PFSK-1 (cell line): ENCODE results near the gene SYS1.

ENCODE experiments used
- POLR2AphosphoS5 ChIP-seq: IDR thresholded peaks from 2 replicates; pipeline ENCODE4 v1.6.1; 2012; ENCODE audit warnings: low read depth, mild to moderate bottlenecking, control low read depth, low read length, moderate library complexity
- REST ChIP-seq, 2 experiments: IDR thresholded peaks; 2 replicates each; pipeline versions ENCODE4 v1.6.1 to v1.8.0; 2011 to 2012; ENCODE audit warnings: low read depth in 2 of 2, low read length in 2 of 2, control low read depth in 1 of 2, inconsistent platforms in 1 of 2, mild to moderate bottlenecking in 1 of 2, moderate library complexity in 1 of 2; ENCODE audit not compliant: insufficient read depth in 1 of 2
- TAF1 ChIP-seq: IDR thresholded peaks from 2 replicates; pipeline ENCODE4 v1.6.1; 2012; ENCODE audit warnings: low read length, control low read depth, borderline replicate concordance; ENCODE audit not compliant: insufficient read depth

GRCh38 chr20:45407783-45408645 is 45.1 kb downstream of the SYS1 start, which contains the start of gene DBNDD2:
- no peak for TF ChIP-seq REST (IDR thresholded peaks at IDR 0.05; ENCODE audit: insufficient read depth in 1 of 2, low read depth in 2 of 2, low read length in 2 of 2)
- TF ChIP-seq POLR2AphosphoS5 = no peak
- TF ChIP-seq TAF1 = no peak
